Body of pancreas (tissue), 4 donors: Measurements from ENCODE around the gene SSNA1.

Experiments used
- CTCF ChIP-seq, 7 experiments: fragments of 450-650 bp in 4 of 7; fragments of 200-600 bp in 3 of 7; sonication (generic) in 3 of 7; IDR thresholded peaks; one replicate each; pipeline ENCODE4 v1.5.1; 2016 to 2019; ENCODE audit warnings: antibody characterized with exemption in 7 of 7
- POLR2A ChIP-seq, 3 donors: fragments of 450-650 bp; IDR thresholded peaks; one replicate each; pipeline ENCODE4 v1.6.1; 2016; ENCODE audit warnings: antibody characterized with exemption in 3 of 3, mild to moderate bottlenecking in 2 of 3

- TF ChIP-seq CTCF (IDR thresholded peaks at IDR 0.05) (no peak), POLR2A (IDR thresholded peaks at IDR 0.05) (no peak)
These were observed 388 bp upstream of the SSNA1 start for GRCh38 chr9:137188086-137188489.
